MCF 10A (cell line): ENCODE measurements around the gene SERTAD2. TPM values are rescaled to one million over a fixed set of nuclear protein-coding genes. Genes with fewer than 3 reads are reported as not detected.

Experiments used
- BruUV-seq: library from RNA; stranded (reverse); fragments of 400-500 nt; replicated peaks from 2 replicates; lab custom pipeline; 2021; lab: Mats Ljungman, UMichigan
- CTCF ChIA-PET: fragments of 300-600 bp; sonication (Branson Sonifier 250); formaldehyde crosslinking; extraction: SDS; loops from one replicate; lab custom pipeline; 2021; ENCODE audit warnings: antibody characterized with exemption, inconsistent platforms; lab: Yijun Ruan, JAX
- POLR2A ChIA-PET: fragments of 300-600, 350-650 bp; sonication (Branson Sonifier 250); formaldehyde crosslinking; extraction: SDS; loops from one replicate; lab custom pipeline; 2020; ENCODE audit warnings: antibody characterized with exemption, inconsistent platforms; lab: Yijun Ruan, JAX
- DNase-seq: peaks from one replicate; pipeline ENCODE4 v3.0.0-alpha.2; 2018; ENCODE audit not compliant: unreplicated experiment
- H3K27ac Mint-ChIP-seq: one replicate; pipeline ENCODE4 v1.8.0; 2022; ENCODE audit warnings: mild to moderate bottlenecking, low read depth, mixed read lengths; ENCODE audit not compliant: unreplicated experiment
- H3K27me3 Mint-ChIP-seq: one replicate; pipeline ENCODE4 v1.8.0; 2022; ENCODE audit warnings: mixed read lengths; ENCODE audit not compliant: insufficient read depth, unreplicated experiment
- H3K36me3 Mint-ChIP-seq: one replicate; pipeline ENCODE4 v1.8.0; 2022; ENCODE audit warnings: mild to moderate bottlenecking, moderate library complexity, mixed read lengths; ENCODE audit not compliant: insufficient read depth, unreplicated experiment
- H3K4me1 Mint-ChIP-seq: one replicate; pipeline ENCODE4 v1.8.0; 2022; ENCODE audit warnings: mixed read lengths; ENCODE audit not compliant: insufficient read depth, unreplicated experiment
- H3K4me3 Mint-ChIP-seq: one replicate; pipeline ENCODE4 v1.8.0; 2022; ENCODE audit warnings: mild to moderate bottlenecking, moderate library complexity, mixed read lengths; ENCODE audit not compliant: unreplicated experiment
- H3K9me3 Mint-ChIP-seq: one replicate; pipeline ENCODE4 v1.8.0; 2022; ENCODE audit warnings: mixed read lengths; ENCODE audit not compliant: unreplicated experiment
- CTCF ChIP-seq: fragments of 200-600 bp; IDR thresholded peaks from one replicate; pipeline ENCODE4 v1.8.0; 2022; ENCODE audit warnings: antibody characterized with exemption, mild to moderate bottlenecking; ENCODE audit not compliant: unreplicated experiment
- intact Hi-C: fragments of 100-400 bp; cut with micrococcal nuclease; formaldehyde crosslinking; loops from 2 replicates; pipeline ENCODE4 v1.14.1; 2022
- total RNA-seq: library from RNA; stranded (reverse); gene quantifications from 2 replicates; pipeline ENCODE4 v1.2.3, GENCODE V29; 2022

SERTAD2 gene
- total RNA-seq, 1 experiment from 2014 or later = 15.0 TPM

GRCh38 chr2:64655018-64655664 is 1.4 kb upstream of the SERTAD2 start:
- TSS peak; percentile 61 for BruUV-seq
- H3K9me3 Mint-ChIP-seq = no peaks in the 10 kb centered on the region
- H3K36me3 Mint-ChIP-seq = no peaks in the 10 kb centered on the region
- H3K4me1 Mint-ChIP-seq = peaks cover 10% of the 10 kb centered on the region
- H3K4me3 Mint-ChIP-seq = peak overlapping the region; percentile 77
- H3K27ac Mint-ChIP-seq = peak overlapping the region; percentile 89
- POLR2A ChIA-PET = interaction anchor here (0.6 to 17.8 kb wide), 29 partner anchors 8 to 572 kb away, joined by 3 to 724 read pairs (median 6); partner anchors contain the start of gene AFTPH
- no peak for DNase-seq
- intact Hi-C loops = no loop called here
- no peaks in the 10 kb centered on the region for H3K27me3 Mint-ChIP-seq
- TF ChIP-seq CTCF = peak; percentile 14
- CTCF ChIA-PET = interaction anchor here (0.7 to 3.6 kb wide), 11 partner anchors 9 to 204 kb away, joined by 3 to 45 read pairs (median 5); no protein-coding TSS in a partner anchor

- Mint-ChIP-seq H3K4me1 (peaks cover 16% of the 10 kb centered on the region), H3K27me3 (no peaks in the 10 kb centered on the region), H3K36me3 (no peaks in the 10 kb centered on the region), H3K9me3 (no peaks in the 10 kb centered on the region), H3K4me3 (peak overlapping the region; percentile 77), H3K27ac (peak overlapping the region; percentile 89)
- intact Hi-C loops = loop anchor here (1.0 kb wide), 1 partner anchor 97 kb away; no protein-coding TSS in a partner anchor
- no TSS peak for BruUV-seq
- CTCF ChIA-PET = interaction anchor here (0.6 to 3.6 kb wide), 23 partner anchors 9 to 621 kb away, joined by 3 to 45 read pairs (median 4); no protein-coding TSS in a partner anchor
- POLR2A ChIA-PET = interaction anchor here (0.5 to 17.8 kb wide), 43 partner anchors 9 to 812 kb away, joined by 3 to 724 read pairs (median 6); partner anchors contain the start of genes AFTPH, RAB1A and UGP2
- TF ChIP-seq CTCF = no peak
- DNase-seq = peak; percentile 60
Observed at GRCh38 chr2:64654063-64654811, 524 bp upstream of the SERTAD2 start.

- Mint-ChIP-seq H3K4me3 (peak overlapping the region; percentile 77), H3K4me1 (peaks cover 32% of the 10 kb centered on the region), H3K36me3 (no peaks in the 10 kb centered on the region), H3K27me3 (no peaks in the 10 kb centered on the region), H3K9me3 (no peaks in the 10 kb centered on the region), H3K27ac (peak overlapping the region; percentile 89)
- TSS peak; percentile 22 for BruUV-seq
- ChIA-PET CTCF (interaction anchor here (0.6 to 3.6 kb wide), 15 partner anchors 10 to 837 kb away, joined by 3 to 45 read pairs (median 4); no protein-coding TSS in a partner anchor), POLR2A (interaction anchor here (0.6 to 17.8 kb wide), 28 partner anchors 11 to 811 kb away, joined by 3 to 724 read pairs (median 8); partner anchors contain the start of genes ACTR2, AFTPH, CEP68 and RAB1A)
- DNase-seq = peak; percentile 61
- intact Hi-C loops = loop anchor here (1.0 to 2.0 kb wide), 3 partner anchors 58 to 207 kb away; no protein-coding TSS in a partner anchor
- no peak for TF ChIP-seq CTCF
Observed at GRCh38 chr2:64652231-64653108, 1.2 kb downstream of the SERTAD2 start.
